HepG2 (cell line): ENCODE measurements around the gene CYTH1. TPM values are rescaled to one million over a fixed set of nuclear protein-coding genes. Genes with fewer than 3 reads are reported as not detected.
A peak's percentile ranks its signal among the peaks of the same experiment; 100 is the strongest.

Experiments used
- ATAC-seq: fragments of 200-7000 bp; cut with Tn5 transposase; 3 replicates; pipeline ENCODE4 v1.9.1; 2020; ENCODE audit warnings: mild to moderate bottlenecking, moderate library complexity
- BruUV-seq: library from RNA; stranded (reverse); fragments of 400-500 nt; replicated peaks from 2 replicates; lab custom pipeline; 2021; lab: Mats Ljungman, UMichigan
- CTCF ChIA-PET: fragments of 300-600 bp; formaldehyde crosslinking; extraction: SDS; loops from one replicate; lab custom pipeline; 2021; ENCODE audit warnings: low total read pairs, inconsistent platforms, low intra/inter-chr PET ratio; lab: Yijun Ruan, JAX
- POLR2A ChIA-PET: fragments of 350-600 bp; sonication (Branson Sonifier 250); formaldehyde crosslinking; loops from one replicate; lab custom pipeline; 2020; ENCODE audit warnings: antibody characterized with exemption, inconsistent platforms; lab: Yijun Ruan, JAX
- DNase-seq: peaks from one replicate; pipeline ENCODE4 v3.0.0-alpha.2; 2015; ENCODE audit warnings: low spot score
- FAIRE-seq: peaks from 3 replicates; lab custom pipeline; 2011; peaks lifted over from hg19 to GRCh38; lab: Jason Lieb, UNC
- H2AFZ ChIP-seq: one replicate; pipeline ENCODE4 v1.6.1; 2011; ENCODE audit warnings: low read length, inconsistent platforms
- H3K27ac ChIP-seq: fragments of 300-600 bp; 3 replicates; pipeline ENCODE4 v1.8.0; 2011; ENCODE audit warnings: mixed run types, mild to moderate bottlenecking, mixed read lengths, low read length, inconsistent platforms; ENCODE audit not compliant: insufficient read depth; ENCODE audit errors: extremely low read length
- H3K27me3 ChIP-seq, 2 experiments: fragments of 200-600 bp in 1 of 2; 2 replicates in 1 of 2; 3 replicates in 1 of 2; pipeline versions ENCODE4 v1.6.0 to v1.8.0; 2011; ENCODE audit warnings: low read length in 2 of 2, mild to moderate bottlenecking in 2 of 2, moderate library complexity in 2 of 2, inconsistent platforms in 1 of 2; ENCODE audit not compliant: insufficient read depth in 2 of 2, control insufficient read depth in 1 of 2
- H3K36me3 ChIP-seq, 2 experiments: fragments of 200-600 bp in 1 of 2; replicated peaks in 1 of 2; 2 replicates in 1 of 2; 3 replicates in 1 of 2; pipeline versions ENCODE4 v1.5.1 to v1.8.0; 2011; ENCODE audit warnings: low read length in 2 of 2, inconsistent platforms in 1 of 2; ENCODE audit not compliant: insufficient read depth in 2 of 2, control insufficient read depth in 1 of 2
- H3K4me1 ChIP-seq: 2 replicates; pipeline ENCODE4 v1.5.1; 2012; ENCODE audit warnings: low read length, inconsistent platforms; ENCODE audit not compliant: insufficient read depth
- H3K4me2 ChIP-seq: 2 replicates; pipeline ENCODE4 v1.6.0; 2011; ENCODE audit warnings: low read depth, low read length, inconsistent platforms
- H3K4me3 ChIP-seq, 3 experiments: fragments of 200-600 bp in 1 of 3; sonication (generic), shearing (Covaris generic) in 1 of 3; replicated peaks in 1 of 3; 2 replicates each; pipeline ENCODE4 v1.5.1; 2011 to 2016; ENCODE audit warnings: low read length in 3 of 3, inconsistent platforms in 2 of 3, low read depth in 2 of 3, mild to moderate bottlenecking in 2 of 3, control low read depth in 1 of 3, mixed read lengths in 1 of 3; ENCODE audit not compliant: insufficient read depth in 1 of 3
- H3K79me2 ChIP-seq: one replicate; pipeline ENCODE4 v1.6.1; 2011; ENCODE audit warnings: low read length, inconsistent platforms; ENCODE audit not compliant: insufficient read depth
- H3K9ac ChIP-seq: 2 replicates; pipeline ENCODE4 v1.6.0; 2011; ENCODE audit warnings: mild to moderate bottlenecking, low read depth, low read length, inconsistent platforms; ENCODE audit not compliant: insufficient read depth
- H3K9me3 ChIP-seq: 2 replicates; pipeline ENCODE4 v1.5.1; 2012; ENCODE audit warnings: mild to moderate bottlenecking, low read length
- H4K20me1 ChIP-seq: 2 replicates; pipeline ENCODE4 v1.6.0; 2011; ENCODE audit warnings: inconsistent platforms, mild to moderate bottlenecking, low read length, moderate library complexity; ENCODE audit not compliant: insufficient read depth
- CREB1 ChIP-seq, 2 experiments: fragments of 450-650 bp in 1 of 2; IDR thresholded peaks; 2 replicates each; pipeline ENCODE4 v1.6.1; 2016 to 2017; ENCODE audit warnings: control low read depth in 1 of 2, mild to moderate bottlenecking in 1 of 2, missing compliant biosample characterization in 1 of 2, missing genetic modification characterization in 1 of 2
- ERF ChIP-seq: IDR thresholded peaks from 2 replicates; pipeline ENCODE4 v1.6.1; 2018; ENCODE audit warnings: missing biosample characterization, missing genetic modification reagents
- KDM4B ChIP-seq: sonication (generic); formaldehyde crosslinking; IDR thresholded peaks from 2 replicates; pipeline ENCODE4 v1.4.0; 2020; ENCODE audit warnings: missing genetic modification reagents
- MAFK ChIP-seq, 2 experiments: IDR thresholded peaks in 1 of 2; conservative IDR thresholded peaks in 1 of 2; 2 replicates each; pipeline ENCODE4 v1.6.1; 2011; ENCODE audit warnings: improper control_type of control experiment in 2 of 2, low read length in 2 of 2
- MIXL1 ChIP-seq: IDR thresholded peaks from 2 replicates; pipeline ENCODE4 v1.6.1; 2016
- PHB2 ChIP-seq: fragments of 450-650 bp; IDR thresholded peaks from 2 replicates; pipeline ENCODE4 v1.6.1; 2018; ENCODE audit not compliant: partially characterized antibody
- PTBP1 ChIP-seq: fragments of 200-400 bp; formaldehyde crosslinking; IDR thresholded peaks from 2 replicates; pipeline ENCODE4 v1.6.1; 2018; ENCODE audit warnings: low read length, low read depth; ENCODE audit not compliant: poor library complexity, severe bottlenecking
- TCF7 ChIP-seq: sonication (generic); IDR thresholded peaks from 2 replicates; pipeline ENCODE4 v1.6.1; 2016; ENCODE audit warnings: antibody characterized with exemption, low read depth
- ZFP1 ChIP-seq: IDR thresholded peaks from 2 replicates; pipeline ENCODE4 v1.6.1; 2016
- ZNF33A ChIP-seq: sonication (generic); formaldehyde crosslinking; IDR thresholded peaks from 2 replicates; pipeline ENCODE4 v1.5.1; 2020; ENCODE audit warnings: missing genetic modification reagents, mild to moderate bottlenecking, moderate library complexity, borderline replicate concordance
- ZNF383 ChIP-seq: sonication (generic); formaldehyde crosslinking; IDR thresholded peaks from 2 replicates; pipeline ENCODE4 v1.4.0; 2020; ENCODE audit warnings: missing genetic modification reagents, mild to moderate bottlenecking, borderline replicate concordance
- ZNF431 ChIP-seq: sonication (generic); formaldehyde crosslinking; IDR thresholded peaks from 2 replicates; pipeline ENCODE4 v1.9.0; 2022; ENCODE audit warnings: missing genetic modification reagents, low read depth, mild to moderate bottlenecking, borderline replicate concordance
- WGBS: methylation state at CpG from one replicate; pipeline ENCODE4 v1.1.6; 2017; ENCODE audit warnings: low lambda C conversion rate; 5-methylcytosine and 5-hydroxymethylcytosine counted together
- in situ Hi-C: cut with HindIII; loops from 2 replicates; pipeline ENCODE4 v1.10.0; 2017; ENCODE audit warnings: low pct_unique_long_range_greater_than_20kb; ENCODE audit not compliant: extremely low pct_ligation_motif_present
- intact Hi-C: fragments of 100-400 bp; cut with micrococcal nuclease; formaldehyde crosslinking; loops from one replicate; pipeline ENCODE4 v1.10.0; 2022; ENCODE audit not compliant: unreplicated experiment
- polyA plus RNA-seq, 8 experiments: library from polyadenylated mRNA; depleted of rRNA in 3 of 8; stranded (reverse) in 7 of 8; unstranded in 1 of 8; fragments of >200 nt; fragmentation: Illumina TruSeq in 4 of 8; extraction: Trizol in 4 of 8; gene quantifications; 2 replicates each; pipeline versions ENCODE4 v1.2.1 to v1.2.3, GENCODE V29; 2011 to 2016; ENCODE audit warnings: low read depth in 4 of 8, missing spikeins in 1 of 8, mixed read lengths in 1 of 8; ENCODE audit not compliant: insufficient read depth in 1 of 8
- total RNA-seq, 5 experiments: library from RNA; depleted of rRNA; stranded (reverse); fragments of >200 nt; fragmentation: Illumina TruSeq; extraction: Trizol; gene quantifications; 2 replicates each; pipeline ENCODE4 v1.2.3, GENCODE V29; 2016; ENCODE audit warnings: low read depth in 1 of 5
- TF ChIP-seq, protein P1 (sequence below): sonication (generic); formaldehyde crosslinking; IDR thresholded peaks from 2 replicates; pipeline ENCODE4 v1.5.1; 2020; ENCODE audit warnings: missing genetic modification reagents, mild to moderate bottlenecking, borderline replicate concordance
- TF ChIP-seq, protein P2 (sequence below): sonication (generic); formaldehyde crosslinking; IDR thresholded peaks from 2 replicates; pipeline ENCODE4 v1.4.0; 2020; ENCODE audit warnings: missing genetic modification reagents

CYTH1 gene
- total and polyA plus RNA-seq, 2 of the 13 experiments (the other 11 are each of a cell fraction or from before 2014, with no cell fraction given) = 20.1 to 48.9 TPM

DNA sequence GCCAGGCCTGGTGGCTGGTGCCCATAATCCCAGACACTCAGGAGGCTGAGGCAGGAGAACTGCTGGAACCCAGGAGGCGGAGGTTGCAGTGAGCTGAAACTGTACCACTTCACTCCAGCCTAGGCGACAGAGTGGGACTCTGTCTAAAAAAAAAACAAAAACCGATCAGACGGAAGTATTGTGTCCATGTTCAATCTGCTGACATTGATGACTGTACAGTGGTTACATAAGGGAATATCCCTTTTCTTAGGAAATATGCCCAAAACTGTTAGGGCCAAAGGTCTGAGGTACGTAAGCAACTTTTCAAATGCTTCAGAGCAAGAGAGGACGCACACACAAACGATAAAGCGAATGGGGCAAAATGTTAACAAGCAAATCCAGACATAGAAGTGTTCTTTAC, 135.0 kb downstream of the CYTH1 start:
- BruUV-seq = no TSS peak
- FAIRE-seq = peak; percentile 28
- no peaks in the 10 kb centered on the region; a peak in 1 of 5 replicates for H3K27me3 ChIP-seq
- no peak for DNase-seq
- H3K27ac ChIP-seq = no peak overlapping the region
- H4K20me1 ChIP-seq = no peaks in the 10 kb centered on the region
- in situ Hi-C loops (no loop called here), intact Hi-C loops (no loop called here)
- H2AFZ ChIP-seq = no peak overlapping the region
- H3K9me3 ChIP-seq = 0 out of 2 replicates have a peak, but pooled peaks cover 3% of the 10 kb centered on the region
- no peaks in the 10 kb centered on the region for H3K36me3 ChIP-seq
- CTCF ChIA-PET = no interaction called here
- no peak for ATAC-seq
- H3K4me2 ChIP-seq = peak overlapping the region; percentile 30
- H3K4me3 ChIP-seq = no peak overlapping the region
- H3K4me1 ChIP-seq = peaks cover 61% of the 10 kb centered on the region
- no peaks in the 10 kb centered on the region for H3K79me2 ChIP-seq
- POLR2A ChIA-PET = interaction anchor here (0.7 kb wide), 1 partner anchor 164 kb away, joined by 3 read pairs; no protein-coding TSS in a partner anchor
- TF ChIP-seq CREB1 (IDR thresholded peaks at IDR 0.05) = no peak
- 0 out of 2 replicates have a peak, but pooled peaks have one; percentile 30 for TF ChIP-seq CREB1 (CRISPR knock-in tag; IDR thresholded peaks at IDR 0.05)
- TF ChIP-seq ERF (CRISPR knock-in tag) = no peak
- 0 out of 2 replicates have a peak, but pooled peaks have one; percentile 6 for TF ChIP-seq TCF7
- TF ChIP-seq PTBP1 = no peak
- H3K9ac ChIP-seq = no peak overlapping the region
- 58% methylated on average over 8 of the region's 8 CpGs for WGBS

DNA sequence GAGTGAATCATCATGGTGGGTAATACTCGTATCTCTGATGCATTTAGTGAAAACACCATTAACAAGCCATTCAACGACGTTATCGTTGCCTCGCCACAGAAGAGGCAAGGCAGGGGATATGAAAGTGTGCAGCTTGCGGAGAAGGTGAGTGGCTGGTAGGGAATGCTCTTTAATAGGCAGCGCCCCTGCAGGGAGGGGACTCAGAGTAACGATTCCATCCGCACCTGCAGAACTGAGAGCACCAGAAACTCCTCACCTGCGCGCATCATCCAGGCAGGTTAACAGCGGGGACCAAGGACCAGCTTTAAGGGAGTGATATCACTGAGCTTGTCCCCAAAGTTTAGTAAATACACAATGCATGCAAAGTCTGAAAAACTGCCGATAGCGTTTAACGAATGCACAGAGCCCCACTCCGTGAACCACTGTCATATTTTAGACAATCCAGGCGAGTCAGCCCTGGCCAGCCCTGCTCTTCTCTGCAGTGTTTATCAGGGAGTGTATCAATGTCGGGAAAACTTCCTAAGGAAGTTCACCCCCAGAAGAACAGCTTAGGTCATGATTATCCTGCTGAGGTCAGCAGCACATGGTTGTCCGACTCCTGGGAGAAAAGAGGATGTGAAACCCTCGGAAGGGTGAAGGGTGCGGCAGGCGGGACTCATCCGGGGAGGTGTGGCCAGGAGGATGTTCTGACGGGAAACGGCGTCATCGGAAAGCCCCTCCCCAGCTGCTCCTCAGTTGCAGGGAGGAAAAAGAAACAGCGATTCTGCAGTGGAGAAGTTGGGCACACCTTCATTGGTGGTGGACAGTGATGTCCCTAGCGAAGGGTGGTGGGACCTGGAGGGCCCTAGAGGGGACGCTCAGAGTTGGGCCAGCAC, 136.4 kb downstream of the CYTH1 start:
- 82% methylated on average over 30 of the region's 30 CpGs for WGBS
- Histone ChIP-seq H3K4me2 (no peak overlapping the region), H4K20me1 (no peaks in the 10 kb centered on the region), H2AFZ (no peak overlapping the region), H3K36me3 (no peaks in the 10 kb centered on the region), H3K9ac (no peak overlapping the region), H3K9me3 (0 out of 2 replicates have a peak, but pooled peaks cover 3% of the 10 kb centered on the region), H3K27me3 (no peaks in the 10 kb centered on the region; a peak in 1 of 5 replicates), H3K79me2 (no peaks in the 10 kb centered on the region), H3K4me1 (peaks cover 61% of the 10 kb centered on the region), H3K27ac (no peak overlapping the region), H3K4me3 (no peak overlapping the region)
- no TSS peak for BruUV-seq
- in situ Hi-C loops = no loop called here
- intact Hi-C loops = no loop called here
- DNase-seq = no peak
- CTCF ChIA-PET = no interaction called here
- ATAC-seq = no peak
- FAIRE-seq = no peak
- POLR2A ChIA-PET = no interaction called here
- TF ChIP-seq MIXL1 (no peak), ZNF33A (CRISPR knock-in tag) (no peak), ZNF431 (no peak), ZNF383 (CRISPR knock-in tag) (no peak), PHB2 (no peak), ZFP1 (CRISPR knock-in tag) (no peak), MAFK (conservative IDR thresholded peaks at IDR 0.05 in 1 of 2, IDR thresholded peaks at IDR 0.05 in 1 of 2; ENCODE audit: low read length in 2 of 2) (peak; percentile 55 to 72), KDM4B (CRISPR knock-in tag) (no peak)
- TF ChIP-seq, protein P1, sequence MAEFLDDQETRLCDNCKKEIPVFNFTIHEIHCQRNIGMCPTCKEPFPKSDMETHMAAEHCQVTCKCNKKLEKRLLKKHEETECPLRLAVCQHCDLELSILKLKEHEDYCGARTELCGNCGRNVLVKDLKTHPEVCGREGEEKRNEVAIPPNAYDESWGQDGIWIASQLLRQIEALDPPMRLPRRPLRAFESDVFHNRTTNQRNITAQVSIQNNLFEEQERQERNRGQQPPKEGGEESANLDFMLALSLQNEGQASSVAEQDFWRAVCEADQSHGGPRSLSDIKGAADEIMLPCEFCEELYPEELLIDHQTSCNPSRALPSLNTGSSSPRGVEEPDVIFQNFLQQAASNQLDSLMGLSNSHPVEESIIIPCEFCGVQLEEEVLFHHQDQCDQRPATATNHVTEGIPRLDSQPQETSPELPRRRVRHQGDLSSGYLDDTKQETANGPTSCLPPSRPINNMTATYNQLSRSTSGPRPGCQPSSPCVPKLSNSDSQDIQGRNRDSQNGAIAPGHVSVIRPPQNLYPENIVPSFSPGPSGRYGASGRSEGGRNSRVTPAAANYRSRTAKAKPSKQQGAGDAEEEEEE (CRISPR knock-in tag) = no peak
- TF ChIP-seq, protein P2, sequence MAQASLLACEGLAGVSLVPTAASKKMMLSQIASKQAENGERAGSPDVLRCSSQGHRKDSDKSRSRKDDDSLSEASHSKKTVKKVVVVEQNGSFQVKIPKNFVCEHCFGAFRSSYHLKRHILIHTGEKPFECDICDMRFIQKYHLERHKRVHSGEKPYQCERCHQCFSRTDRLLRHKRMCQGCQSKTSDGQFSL (CRISPR knock-in tag) = no peak
